ENCODE measurements around the gene MYB.

Gene MYB

DNA sequence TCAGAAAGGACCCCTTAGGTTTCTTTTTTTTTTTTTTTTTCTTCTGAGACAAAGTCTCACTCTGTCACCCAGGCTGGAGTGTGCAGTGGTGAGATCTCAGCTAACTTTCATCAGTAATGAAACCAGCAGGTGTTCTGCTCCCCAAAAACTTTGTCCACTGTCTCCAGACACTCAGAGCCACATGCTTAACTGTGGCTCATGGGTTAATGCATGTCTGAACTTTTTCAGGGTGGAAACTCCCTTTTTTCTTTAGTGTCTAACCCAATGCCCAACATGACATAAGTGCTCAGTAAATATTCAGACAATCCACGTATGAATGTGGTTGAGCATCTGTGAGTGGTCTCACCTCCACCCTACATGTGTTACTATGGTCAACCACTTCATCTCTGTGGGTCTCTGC lies 45.4 kb downstream of the MYB start:
- TF ChIP-seq, protein P1, sequence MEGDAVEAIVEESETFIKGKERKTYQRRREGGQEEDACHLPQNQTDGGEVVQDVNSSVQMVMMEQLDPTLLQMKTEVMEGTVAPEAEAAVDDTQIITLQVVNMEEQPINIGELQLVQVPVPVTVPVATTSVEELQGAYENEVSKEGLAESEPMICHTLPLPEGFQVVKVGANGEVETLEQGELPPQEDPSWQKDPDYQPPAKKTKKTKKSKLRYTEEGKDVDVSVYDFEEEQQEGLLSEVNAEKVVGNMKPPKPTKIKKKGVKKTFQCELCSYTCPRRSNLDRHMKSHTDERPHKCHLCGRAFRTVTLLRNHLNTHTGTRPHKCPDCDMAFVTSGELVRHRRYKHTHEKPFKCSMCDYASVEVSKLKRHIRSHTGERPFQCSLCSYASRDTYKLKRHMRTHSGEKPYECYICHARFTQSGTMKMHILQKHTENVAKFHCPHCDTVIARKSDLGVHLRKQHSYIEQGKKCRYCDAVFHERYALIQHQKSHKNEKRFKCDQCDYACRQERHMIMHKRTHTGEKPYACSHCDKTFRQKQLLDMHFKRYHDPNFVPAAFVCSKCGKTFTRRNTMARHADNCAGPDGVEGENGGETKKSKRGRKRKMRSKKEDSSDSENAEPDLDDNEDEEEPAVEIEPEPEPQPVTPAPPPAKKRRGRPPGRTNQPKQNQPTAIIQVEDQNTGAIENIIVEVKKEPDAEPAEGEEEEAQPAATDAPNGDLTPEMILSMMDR (IDR thresholded peaks at IDR 0.05; ENCODE audit: control insufficient read depth, insufficient read depth, low read depth, low read length, missing control alignments) = no peak
- no peak for DNase-seq (ENCODE audit: low read depth)
- no peak overlapping the region for H3K4me3 ChIP-seq (ENCODE audit: control insufficient read depth, low read depth, low read length)

DNA sequence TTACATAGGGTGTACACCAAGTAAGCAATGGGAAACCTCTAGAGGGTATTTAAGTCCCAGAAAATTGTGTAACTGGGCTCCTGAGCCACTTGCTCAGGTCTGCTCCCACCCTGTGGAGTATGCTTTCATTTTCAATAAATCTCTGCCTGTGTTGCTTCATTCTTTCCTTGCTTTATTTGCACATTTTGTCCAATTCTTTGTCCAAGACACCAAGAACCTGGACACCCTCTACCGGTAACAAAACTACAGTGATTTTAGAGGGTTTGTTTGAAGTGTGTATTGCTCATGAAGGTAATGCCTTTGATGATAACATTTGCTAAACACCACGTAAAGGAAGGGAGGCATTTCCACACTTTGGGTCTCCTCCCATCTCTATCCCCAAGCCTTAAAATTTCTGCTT lies 46.2 kb downstream of the MYB start:
- TF ChIP-seq, protein P1 (IDR thresholded peaks at IDR 0.05; ENCODE audit: control insufficient read depth, insufficient read depth, low read depth, low read length, missing control alignments) = no peak
- H3K4me3 ChIP-seq (ENCODE audit: control insufficient read depth, low read depth, low read length) = no peak overlapping the region
- DNase-seq (ENCODE audit: low read depth) = no peak

DNA sequence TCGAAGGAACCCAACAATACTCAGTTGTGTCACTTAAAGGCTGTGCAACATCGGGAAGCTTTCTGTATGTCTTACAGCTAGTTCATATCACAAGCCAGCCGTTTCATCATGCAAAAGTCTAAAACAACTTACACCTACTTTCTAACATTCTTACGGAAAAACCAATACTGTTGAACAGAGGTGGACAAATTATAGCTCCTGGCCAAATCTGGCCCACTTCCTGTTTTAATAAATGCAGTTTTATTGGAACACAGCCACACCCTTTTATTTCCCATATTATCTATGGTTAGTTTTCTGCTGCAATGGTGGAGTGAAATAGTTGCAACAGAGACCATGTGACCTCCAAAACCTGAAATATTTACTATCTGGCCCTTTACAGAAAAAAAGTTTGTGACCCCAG lies 46.6 kb downstream of the MYB start:
- TF ChIP-seq, protein P1 (IDR thresholded peaks at IDR 0.05; ENCODE audit: control insufficient read depth, insufficient read depth, low read depth, low read length, missing control alignments) = no peak
- DNase-seq (ENCODE audit: low read depth) = no peak
- H3K4me3 ChIP-seq (ENCODE audit: control insufficient read depth, low read depth, low read length) = no peak overlapping the region

DNA sequence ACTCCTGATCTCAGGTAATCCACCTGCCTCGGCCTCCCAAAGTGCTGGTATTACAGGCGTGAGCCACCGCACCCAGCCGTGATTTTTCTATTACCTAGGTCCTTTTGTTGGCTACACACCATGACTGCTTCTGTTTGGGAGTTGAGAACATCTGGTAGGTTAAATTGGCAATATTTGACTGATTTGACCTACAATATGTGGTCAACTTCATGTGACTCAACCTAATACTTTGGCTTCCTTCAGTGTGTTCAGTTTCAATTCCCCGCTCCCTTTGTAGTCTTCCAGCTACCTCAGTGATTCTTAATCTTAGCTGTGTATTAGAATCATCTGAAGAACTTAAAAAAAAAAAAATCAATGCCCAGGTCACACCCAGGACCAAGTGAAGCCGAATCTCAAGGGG lies 47.4 kb downstream of the MYB start:
- TF ChIP-seq, protein P1 (IDR thresholded peaks at IDR 0.05; ENCODE audit: control insufficient read depth, insufficient read depth, low read depth, low read length, missing control alignments) = no peak
- DNase-seq (ENCODE audit: low read depth) = no peak
- no peak overlapping the region for H3K4me3 ChIP-seq (ENCODE audit: control insufficient read depth, low read depth, low read length)

DNA sequence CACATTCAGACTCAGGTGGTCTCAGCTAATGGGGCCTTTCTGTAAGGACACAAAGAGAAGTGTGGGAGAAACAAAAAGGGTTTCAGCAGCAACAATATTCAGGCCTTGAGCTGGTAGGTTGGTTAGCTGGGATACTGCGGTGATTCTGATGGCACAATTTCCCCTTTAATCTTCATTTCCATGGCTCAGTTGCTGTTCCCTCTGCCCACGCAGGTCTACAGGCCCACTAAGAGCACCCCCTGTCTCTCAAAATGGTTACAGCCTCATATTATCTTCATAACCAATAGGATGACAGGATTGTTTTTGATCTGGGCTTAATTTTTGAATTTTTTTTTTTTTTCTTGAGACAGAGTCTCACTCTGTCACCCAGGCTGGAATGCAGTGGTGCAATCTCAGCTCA lies 48.9 kb downstream of the MYB start:
- DNase-seq (ENCODE audit: low read depth) = no peak
- no peak overlapping the region for H3K4me3 ChIP-seq (ENCODE audit: control insufficient read depth, low read depth, low read length)
- TF ChIP-seq, protein P1 (IDR thresholded peaks at IDR 0.05; ENCODE audit: control insufficient read depth, insufficient read depth, low read depth, low read length, missing control alignments) = no peak

DNA sequence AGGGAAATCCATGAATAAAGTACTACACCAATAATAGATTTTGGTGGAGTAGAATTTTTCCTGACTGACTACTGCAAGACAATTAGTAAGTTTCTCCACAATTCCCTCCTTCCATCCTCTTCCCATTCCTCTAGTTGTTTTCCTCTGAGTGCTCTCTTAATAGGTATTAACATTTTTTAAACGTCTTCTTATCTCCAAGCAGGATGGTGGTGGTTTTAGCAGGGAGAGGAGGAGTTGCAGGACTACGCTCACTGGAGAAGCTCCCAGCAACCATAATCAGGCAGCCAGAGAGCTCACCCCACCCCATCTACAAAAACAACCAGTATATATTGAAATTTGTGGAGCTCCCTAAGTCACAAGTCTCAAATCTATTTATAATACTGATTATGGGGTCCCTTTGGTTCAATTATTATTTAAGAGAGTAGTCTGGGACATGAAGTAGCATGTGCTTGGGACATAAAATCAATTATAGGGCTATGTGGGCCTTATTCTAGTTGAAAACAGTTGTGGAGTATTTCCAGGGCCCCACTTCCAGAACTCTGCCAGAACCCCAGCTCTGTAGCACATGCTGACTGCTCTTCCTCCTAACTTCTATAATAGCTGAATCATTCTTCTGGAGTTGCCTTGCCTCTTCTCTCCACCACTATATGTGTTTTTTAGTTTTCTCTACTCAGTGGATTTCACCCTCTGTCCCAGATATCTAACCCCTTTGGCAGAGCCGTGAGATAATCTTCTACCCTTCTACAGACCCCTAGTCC lies 49.8 kb downstream of the MYB start:
- H3K4me3 ChIP-seq (ENCODE audit: control insufficient read depth, low read depth, low read length) = no peak overlapping the region
- no peak for DNase-seq (ENCODE audit: low read depth)
- TF ChIP-seq, protein P1 (IDR thresholded peaks at IDR 0.05; ENCODE audit: control insufficient read depth, insufficient read depth, low read depth, low read length, missing control alignments) = no peak

All from AG09309 (cell line).